ENCODE measurements around the gene SHMT1.

Gene SHMT1

DNA sequence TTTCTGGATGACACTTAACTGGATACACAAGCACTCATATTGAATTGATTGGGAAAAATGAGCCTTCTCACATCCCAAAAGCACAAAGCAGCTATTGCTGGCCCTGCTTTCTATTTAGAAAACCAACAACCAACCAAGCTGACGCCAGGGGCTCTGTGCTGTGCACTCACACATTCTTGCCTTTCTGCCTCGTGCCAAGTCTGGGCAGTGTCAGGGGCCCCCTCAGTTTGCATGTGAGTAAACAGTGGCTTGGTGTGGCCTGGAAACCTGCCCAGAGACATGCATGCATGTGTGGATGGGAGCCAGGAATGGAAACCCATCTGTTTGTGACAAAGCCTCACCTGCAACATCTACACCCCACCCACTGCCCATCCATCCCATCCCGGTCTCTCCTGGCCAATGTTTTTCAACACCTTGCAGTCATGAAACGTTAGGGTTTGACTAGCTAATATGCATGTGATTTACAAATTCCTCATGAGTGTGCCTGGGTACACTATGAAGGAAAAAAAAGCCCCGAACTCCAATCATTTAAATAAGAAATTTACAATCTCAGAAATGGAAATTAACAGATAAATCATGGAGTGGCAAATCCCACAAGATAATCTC, 82.5 kb downstream of the SHMT1 start:
- DNase-seq = no peak

DNA sequence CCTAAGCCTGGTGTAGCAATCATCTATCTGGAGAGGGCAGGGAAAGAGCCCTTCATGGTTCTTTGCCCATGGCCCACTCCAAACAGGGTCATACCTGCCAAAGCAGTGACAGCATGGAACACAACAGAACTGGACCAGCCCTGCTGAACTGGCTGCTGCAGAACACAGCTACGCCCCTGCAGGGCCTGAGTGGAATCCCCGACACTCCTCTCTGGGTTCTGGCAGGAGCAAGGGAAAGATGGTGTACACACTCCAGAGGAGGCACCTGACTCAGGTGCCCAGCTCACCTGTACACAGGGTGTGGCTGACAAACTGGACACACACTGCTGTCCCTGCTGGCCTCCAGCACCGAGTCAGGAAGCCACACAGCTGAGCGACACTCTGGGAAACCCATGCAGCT, 83.1 kb downstream of the SHMT1 start:
- DNase-seq = no peak

DNA sequence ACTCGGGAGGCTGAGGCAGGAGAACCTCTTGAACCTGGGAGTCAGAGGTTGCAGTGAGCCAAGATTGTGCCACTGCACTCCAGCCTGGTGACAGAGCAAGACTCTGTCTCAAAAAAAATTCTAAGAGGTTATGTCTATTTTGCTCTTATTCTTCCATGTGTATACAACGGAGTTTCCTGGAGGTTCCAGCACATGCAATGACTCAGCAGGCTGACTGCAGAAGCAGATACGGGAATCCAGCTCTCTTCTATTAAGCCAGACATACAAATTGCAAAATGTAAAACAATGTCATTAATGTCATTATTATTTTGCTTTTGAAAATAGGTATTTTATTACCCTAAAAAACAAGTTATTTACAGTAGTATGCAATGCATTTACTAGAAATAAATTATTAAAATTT, 84.5 kb downstream of the SHMT1 start:
- DNase-seq = no peak

Data from NCI-H187 treated with DMSO at 0.1 percent for 48 hours (cell line).